Cardiac muscle cell (in vitro differentiated cells and primary cell): ENCODE measurements around the gene A3GALT2. TPM values are rescaled to one million over a fixed set of nuclear protein-coding genes. Genes with fewer than 3 reads are reported as not detected.

Experiments used
- DNase-seq, 2 donors: peaks; one replicate each; pipeline versions ENCODE4 v3.0.0 to v3.0.0-alpha.2; 2010 to 2017; ENCODE audit warnings: low read depth in 1 of 2, low spot score in 1 of 2
- H3K27ac ChIP-seq: fragments of 200-600 bp; sonication (generic); 2 replicates; pipeline ENCODE4 v1.5.1; 2016
- H3K27me3 ChIP-seq: fragments of 200-600 bp; sonication (generic); 2 replicates; pipeline ENCODE4 v1.6.0; 2016; ENCODE audit warnings: control low read depth
- H3K36me3 ChIP-seq: fragments of 200-600 bp; sonication (generic); 2 replicates; pipeline ENCODE4 v1.5.1; 2016; ENCODE audit warnings: control low read depth
- H3K4me1 ChIP-seq: fragments of 200-600 bp; sonication (generic); 2 replicates; pipeline ENCODE4 v1.8.1; 2017; ENCODE audit warnings: low read depth, mild to moderate bottlenecking, mixed run types
- H3K4me3 ChIP-seq: fragments of 200-600 bp; sonication (generic); 2 replicates; pipeline ENCODE4 v1.5.1; 2016; ENCODE audit warnings: mild to moderate bottlenecking
- H3K9me3 ChIP-seq: fragments of 200-600 bp; sonication (generic); 2 replicates; pipeline ENCODE4 v1.5.1; 2017; ENCODE audit warnings: low read depth, mild to moderate bottlenecking, control low read depth
- polyA plus RNA-seq: library from polyadenylated mRNA; unstranded; fragments of >200 nt; fragmentation: Nextera tagmentation; extraction: Ambion mirVana; gene quantifications from 2 replicates; pipeline ENCODE4 v1.2.1, GENCODE V29; 2016
- total RNA-seq: library from RNA; depleted of rRNA; stranded (reverse); fragments of >200 nt; gene quantifications from 2 replicates; pipeline ENCODE4 v1.2.3, GENCODE V29; 2016
- TF ChIP-seq, protein P1 (sequence below): IDR thresholded peaks from 2 replicates; pipeline ENCODE4 v1.5.1; 2012; ENCODE audit warnings: low read depth, mild to moderate bottlenecking, low read length

A3GALT2 gene
- total and polyA plus RNA-seq, 2 experiments from 2014 or later = 0.57 TPM; not detected in 1

DNA sequence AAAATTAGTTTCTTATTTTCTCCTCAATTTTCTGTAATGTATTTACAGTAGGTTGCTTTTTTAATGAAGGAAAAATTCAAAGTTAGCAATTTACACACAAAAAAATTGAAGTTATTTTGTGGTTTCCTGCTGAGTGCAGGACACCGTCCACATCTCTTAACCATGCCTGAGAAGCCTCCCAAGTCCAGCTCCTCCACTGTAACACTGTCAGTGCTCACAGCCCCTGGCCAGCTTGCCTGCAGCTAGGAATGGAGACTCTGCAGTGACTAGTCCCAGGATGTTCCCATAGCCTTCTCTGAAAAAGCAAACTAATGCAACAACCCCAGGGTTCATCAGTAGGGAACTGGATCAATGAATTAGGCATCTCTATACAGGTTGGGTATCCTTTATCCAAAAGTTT is 3.5 kb downstream of the A3GALT2 start:
- no peak for DNase-seq
- no peak overlapping the region for H3K4me3 ChIP-seq
- no peaks in the 10 kb centered on the region for H3K4me1 ChIP-seq
- no peak overlapping the region for H3K27ac ChIP-seq
- no peaks in the 10 kb centered on the region for H3K9me3 ChIP-seq
- TF ChIP-seq, protein P1, sequence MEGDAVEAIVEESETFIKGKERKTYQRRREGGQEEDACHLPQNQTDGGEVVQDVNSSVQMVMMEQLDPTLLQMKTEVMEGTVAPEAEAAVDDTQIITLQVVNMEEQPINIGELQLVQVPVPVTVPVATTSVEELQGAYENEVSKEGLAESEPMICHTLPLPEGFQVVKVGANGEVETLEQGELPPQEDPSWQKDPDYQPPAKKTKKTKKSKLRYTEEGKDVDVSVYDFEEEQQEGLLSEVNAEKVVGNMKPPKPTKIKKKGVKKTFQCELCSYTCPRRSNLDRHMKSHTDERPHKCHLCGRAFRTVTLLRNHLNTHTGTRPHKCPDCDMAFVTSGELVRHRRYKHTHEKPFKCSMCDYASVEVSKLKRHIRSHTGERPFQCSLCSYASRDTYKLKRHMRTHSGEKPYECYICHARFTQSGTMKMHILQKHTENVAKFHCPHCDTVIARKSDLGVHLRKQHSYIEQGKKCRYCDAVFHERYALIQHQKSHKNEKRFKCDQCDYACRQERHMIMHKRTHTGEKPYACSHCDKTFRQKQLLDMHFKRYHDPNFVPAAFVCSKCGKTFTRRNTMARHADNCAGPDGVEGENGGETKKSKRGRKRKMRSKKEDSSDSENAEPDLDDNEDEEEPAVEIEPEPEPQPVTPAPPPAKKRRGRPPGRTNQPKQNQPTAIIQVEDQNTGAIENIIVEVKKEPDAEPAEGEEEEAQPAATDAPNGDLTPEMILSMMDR = no peak
- H3K36me3 ChIP-seq = no peaks in the 10 kb centered on the region
- no peaks in the 10 kb centered on the region for H3K27me3 ChIP-seq

- Histone ChIP-seq H3K4me1 (no peaks in the 10 kb centered on the region), H3K36me3 (no peaks in the 10 kb centered on the region), H3K9me3 (no peaks in the 10 kb centered on the region), H3K4me3 (no peak overlapping the region), H3K27ac (no peak overlapping the region), H3K27me3 (no peaks in the 10 kb centered on the region)
- DNase-seq = no peak
- TF ChIP-seq, protein P1 = no peak
These were observed 4.3 kb downstream of the A3GALT2 start for GRCh38 chr1:33316601-33317000.

GRCh38 chr1:33314416-33314815 is 6.5 kb downstream of the A3GALT2 start:
- no peaks in the 10 kb centered on the region for H3K9me3 ChIP-seq
- no peaks in the 10 kb centered on the region for H3K27me3 ChIP-seq
- no peak overlapping the region for H3K27ac ChIP-seq
- no peak for DNase-seq
- no peak overlapping the region for H3K4me3 ChIP-seq
- TF ChIP-seq, protein P1 = no peak
- H3K36me3 ChIP-seq = no peaks in the 10 kb centered on the region
- no peaks in the 10 kb centered on the region for H3K4me1 ChIP-seq

DNA sequence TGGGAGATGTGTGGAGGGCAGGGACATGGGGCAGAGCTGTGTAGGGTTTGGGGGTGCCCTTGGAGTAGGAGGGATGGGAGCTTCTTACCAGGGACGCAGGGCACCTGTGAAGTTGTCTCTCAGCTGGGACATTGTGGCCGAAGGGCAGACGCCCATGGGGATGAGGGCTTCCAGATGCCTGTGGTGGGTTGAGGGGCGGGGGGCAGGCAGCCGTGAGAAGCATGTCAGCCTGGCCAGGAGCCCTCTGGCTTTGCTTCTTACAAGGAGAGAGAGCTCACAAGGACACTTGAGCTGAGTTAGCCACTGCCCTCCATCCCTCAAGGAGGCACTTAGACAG is 8.5 kb downstream of the A3GALT2 start:
- Histone ChIP-seq H3K27ac (no peak overlapping the region), H3K9me3 (no peaks in the 10 kb centered on the region), H3K4me3 (no peak overlapping the region), H3K36me3 (no peaks in the 10 kb centered on the region), H3K27me3 (no peaks in the 10 kb centered on the region), H3K4me1 (no peaks in the 10 kb centered on the region)
- TF ChIP-seq, protein P1 = no peak
- DNase-seq = no peak

- Histone ChIP-seq H3K36me3 (no peaks in the 10 kb centered on the region), H3K27me3 (peaks cover 5% of the 10 kb centered on the region), H3K4me3 (no peak overlapping the region), H3K27ac (no peak overlapping the region), H3K4me1 (no peaks in the 10 kb centered on the region), H3K9me3 (no peaks in the 10 kb centered on the region)
- TF ChIP-seq, protein P1 = no peak
- DNase-seq = no peak
These were observed 9.0 kb downstream of the A3GALT2 start for GRCh38 chr1:33311706-33312412.
